ENCODE measurements around the gene OR2F1.

DNA sequence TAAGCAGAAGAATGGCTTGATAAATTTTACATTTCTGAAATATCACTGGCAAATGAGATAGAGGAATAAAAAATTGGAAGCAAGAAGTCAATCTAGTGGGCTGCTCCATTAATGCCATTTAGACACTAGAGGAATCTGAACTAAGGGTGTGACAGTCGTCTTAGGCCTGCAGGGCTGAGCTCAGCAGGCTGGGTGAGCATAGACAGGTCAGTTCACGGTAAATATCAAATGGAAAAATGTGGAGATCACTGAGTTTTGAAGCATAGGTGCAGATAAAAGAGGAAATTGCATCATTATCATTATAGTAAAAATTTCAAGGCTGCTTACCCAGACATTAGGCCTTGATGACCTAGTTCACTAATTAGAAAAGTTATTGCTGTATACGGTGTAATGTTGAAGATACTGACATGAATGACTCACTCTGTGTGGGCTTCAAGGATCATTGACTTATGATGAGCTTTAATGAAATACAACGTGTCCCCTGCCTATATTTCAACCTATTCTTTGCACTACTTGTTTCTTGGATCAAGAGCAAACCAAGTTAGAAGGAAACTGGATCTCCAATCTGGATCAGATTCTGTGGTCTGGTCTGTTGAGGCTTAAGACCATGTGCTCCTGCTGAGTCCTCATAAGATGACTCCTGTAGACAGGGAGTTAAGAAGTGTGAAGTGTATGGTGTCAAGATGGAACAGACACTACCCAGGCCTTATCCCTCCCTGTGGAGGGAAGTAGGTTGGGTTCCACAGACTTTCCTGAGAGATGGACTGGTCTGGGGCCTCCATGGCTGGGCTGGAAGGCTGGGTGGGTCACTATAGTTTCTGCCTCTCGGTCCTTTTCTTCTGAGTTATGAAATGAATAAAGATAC is 16.0 kb upstream of the OR2F1 start:
- TF ChIP-seq, protein P1, sequence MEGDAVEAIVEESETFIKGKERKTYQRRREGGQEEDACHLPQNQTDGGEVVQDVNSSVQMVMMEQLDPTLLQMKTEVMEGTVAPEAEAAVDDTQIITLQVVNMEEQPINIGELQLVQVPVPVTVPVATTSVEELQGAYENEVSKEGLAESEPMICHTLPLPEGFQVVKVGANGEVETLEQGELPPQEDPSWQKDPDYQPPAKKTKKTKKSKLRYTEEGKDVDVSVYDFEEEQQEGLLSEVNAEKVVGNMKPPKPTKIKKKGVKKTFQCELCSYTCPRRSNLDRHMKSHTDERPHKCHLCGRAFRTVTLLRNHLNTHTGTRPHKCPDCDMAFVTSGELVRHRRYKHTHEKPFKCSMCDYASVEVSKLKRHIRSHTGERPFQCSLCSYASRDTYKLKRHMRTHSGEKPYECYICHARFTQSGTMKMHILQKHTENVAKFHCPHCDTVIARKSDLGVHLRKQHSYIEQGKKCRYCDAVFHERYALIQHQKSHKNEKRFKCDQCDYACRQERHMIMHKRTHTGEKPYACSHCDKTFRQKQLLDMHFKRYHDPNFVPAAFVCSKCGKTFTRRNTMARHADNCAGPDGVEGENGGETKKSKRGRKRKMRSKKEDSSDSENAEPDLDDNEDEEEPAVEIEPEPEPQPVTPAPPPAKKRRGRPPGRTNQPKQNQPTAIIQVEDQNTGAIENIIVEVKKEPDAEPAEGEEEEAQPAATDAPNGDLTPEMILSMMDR (IDR thresholded peaks at IDR 0.05), result no peak
- TF ChIP-seq ZSCAN20 (CRISPR knock-in tag; IDR thresholded peaks at IDR 0.05) (no peak), ESRRA (IDR thresholded peaks at IDR 0.05; ENCODE audit: borderline replicate concordance, low read length) (no peak), CEBPB (IDR thresholded peaks at IDR 0.05) (no peak), RCOR1 (IDR thresholded peaks at IDR 0.05; ENCODE audit: low read depth, low read length) (no peak), EHMT2 (IDR thresholded peaks at IDR 0.05; ENCODE audit: low read depth) (no peak), EHF (CRISPR knock-in tag; IDR thresholded peaks at IDR 0.05) (no peak), CHD2 (IDR thresholded peaks at IDR 0.05; ENCODE audit: low read length, partially characterized antibody) (no peak), MYC (IDR thresholded peaks at IDR 0.05; ENCODE audit: borderline replicate concordance, low read length) (no peak), JUN (IDR thresholded peaks at IDR 0.05) (no peak), RNF2 (IDR thresholded peaks at IDR 0.05; ENCODE audit: borderline replicate concordance, low read depth) (no peak), EP300 (IDR thresholded peaks at IDR 0.05) (no peak)
- TF ChIP-seq, protein P2, sequence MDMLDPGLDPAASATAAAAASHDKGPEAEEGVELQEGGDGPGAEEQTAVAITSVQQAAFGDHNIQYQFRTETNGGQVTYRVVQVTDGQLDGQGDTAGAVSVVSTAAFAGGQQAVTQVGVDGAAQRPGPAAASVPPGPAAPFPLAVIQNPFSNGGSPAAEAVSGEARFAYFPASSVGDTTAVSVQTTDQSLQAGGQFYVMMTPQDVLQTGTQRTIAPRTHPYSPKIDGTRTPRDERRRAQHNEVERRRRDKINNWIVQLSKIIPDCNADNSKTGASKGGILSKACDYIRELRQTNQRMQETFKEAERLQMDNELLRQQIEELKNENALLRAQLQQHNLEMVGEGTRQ (IDR thresholded peaks at IDR 0.05), result no peak
- TF ChIP-seq, protein P3, sequence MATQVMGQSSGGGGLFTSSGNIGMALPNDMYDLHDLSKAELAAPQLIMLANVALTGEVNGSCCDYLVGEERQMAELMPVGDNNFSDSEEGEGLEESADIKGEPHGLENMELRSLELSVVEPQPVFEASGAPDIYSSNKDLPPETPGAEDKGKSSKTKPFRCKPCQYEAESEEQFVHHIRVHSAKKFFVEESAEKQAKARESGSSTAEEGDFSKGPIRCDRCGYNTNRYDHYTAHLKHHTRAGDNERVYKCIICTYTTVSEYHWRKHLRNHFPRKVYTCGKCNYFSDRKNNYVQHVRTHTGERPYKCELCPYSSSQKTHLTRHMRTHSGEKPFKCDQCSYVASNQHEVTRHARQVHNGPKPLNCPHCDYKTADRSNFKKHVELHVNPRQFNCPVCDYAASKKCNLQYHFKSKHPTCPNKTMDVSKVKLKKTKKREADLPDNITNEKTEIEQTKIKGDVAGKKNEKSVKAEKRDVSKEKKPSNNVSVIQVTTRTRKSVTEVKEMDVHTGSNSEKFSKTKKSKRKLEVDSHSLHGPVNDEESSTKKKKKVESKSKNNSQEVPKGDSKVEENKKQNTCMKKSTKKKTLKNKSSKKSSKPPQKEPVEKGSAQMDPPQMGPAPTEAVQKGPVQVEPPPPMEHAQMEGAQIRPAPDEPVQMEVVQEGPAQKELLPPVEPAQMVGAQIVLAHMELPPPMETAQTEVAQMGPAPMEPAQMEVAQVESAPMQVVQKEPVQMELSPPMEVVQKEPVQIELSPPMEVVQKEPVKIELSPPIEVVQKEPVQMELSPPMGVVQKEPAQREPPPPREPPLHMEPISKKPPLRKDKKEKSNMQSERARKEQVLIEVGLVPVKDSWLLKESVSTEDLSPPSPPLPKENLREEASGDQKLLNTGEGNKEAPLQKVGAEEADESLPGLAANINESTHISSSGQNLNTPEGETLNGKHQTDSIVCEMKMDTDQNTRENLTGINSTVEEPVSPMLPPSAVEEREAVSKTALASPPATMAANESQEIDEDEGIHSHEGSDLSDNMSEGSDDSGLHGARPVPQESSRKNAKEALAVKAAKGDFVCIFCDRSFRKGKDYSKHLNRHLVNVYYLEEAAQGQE (IDR thresholded peaks at IDR 0.05), result no peak
